ACC112 (cell line): ENCODE data around the gene POPDC2.

ENCODE experiments used
- H2AFZ ChIP-seq: fragments of 200-600 bp; sonication (generic); one replicate; pipeline ENCODE4 v1.6.0; 2017; ENCODE audit warnings: antibody characterized with exemption, low read length; ENCODE audit not compliant: unreplicated experiment
- H3K27ac ChIP-seq: fragments of 200-600 bp; sonication (generic); 2 replicates; pipeline ENCODE4 v1.5.1; 2014; ENCODE audit warnings: low read depth, mild to moderate bottlenecking, antibody characterized with exemption, low read length, moderate library complexity
- H3K27me3 ChIP-seq: fragments of 200-600 bp; sonication (generic); 2 replicates; pipeline ENCODE4 v1.6.1; 2014; ENCODE audit warnings: mild to moderate bottlenecking, antibody characterized with exemption, low read length, moderate library complexity, mixed read lengths; ENCODE audit not compliant: insufficient read depth
- H3K36me3 ChIP-seq: fragments of 200-600 bp; sonication (generic); 2 replicates; pipeline ENCODE4 v1.6.1; 2016; ENCODE audit warnings: mild to moderate bottlenecking, antibody characterized with exemption, low read length, moderate library complexity, mixed read lengths; ENCODE audit not compliant: insufficient read depth
- H3K4me1 ChIP-seq: fragments of 200-600 bp; sonication (generic); one replicate; pipeline ENCODE4 v1.6.1; 2016; ENCODE audit warnings: low read length, mixed read lengths; ENCODE audit not compliant: insufficient read depth, unreplicated experiment, control insufficient read depth
- H3K4me3 ChIP-seq: fragments of 200-600 bp; sonication (generic); 2 replicates; pipeline ENCODE4 v1.5.1; 2014; ENCODE audit warnings: mild to moderate bottlenecking, low read depth, low read length
- H3K79me2 ChIP-seq: fragments of 200-600 bp; sonication (generic); one replicate; pipeline ENCODE4 v1.6.0; 2016; ENCODE audit warnings: low read length; ENCODE audit not compliant: control insufficient read depth, unreplicated experiment, insufficient read depth

The POPDC2 gene, protein sequence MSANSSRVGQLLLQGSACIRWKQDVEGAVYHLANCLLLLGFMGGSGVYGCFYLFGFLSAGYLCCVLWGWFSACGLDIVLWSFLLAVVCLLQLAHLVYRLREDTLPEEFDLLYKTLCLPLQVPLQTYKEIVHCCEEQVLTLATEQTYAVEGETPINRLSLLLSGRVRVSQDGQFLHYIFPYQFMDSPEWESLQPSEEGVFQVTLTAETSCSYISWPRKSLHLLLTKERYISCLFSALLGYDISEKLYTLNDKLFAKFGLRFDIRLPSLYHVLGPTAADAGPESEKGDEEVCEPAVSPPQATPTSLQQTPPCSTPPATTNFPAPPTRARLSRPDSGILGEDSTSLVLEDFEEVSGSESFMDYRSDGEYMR

DNA sequence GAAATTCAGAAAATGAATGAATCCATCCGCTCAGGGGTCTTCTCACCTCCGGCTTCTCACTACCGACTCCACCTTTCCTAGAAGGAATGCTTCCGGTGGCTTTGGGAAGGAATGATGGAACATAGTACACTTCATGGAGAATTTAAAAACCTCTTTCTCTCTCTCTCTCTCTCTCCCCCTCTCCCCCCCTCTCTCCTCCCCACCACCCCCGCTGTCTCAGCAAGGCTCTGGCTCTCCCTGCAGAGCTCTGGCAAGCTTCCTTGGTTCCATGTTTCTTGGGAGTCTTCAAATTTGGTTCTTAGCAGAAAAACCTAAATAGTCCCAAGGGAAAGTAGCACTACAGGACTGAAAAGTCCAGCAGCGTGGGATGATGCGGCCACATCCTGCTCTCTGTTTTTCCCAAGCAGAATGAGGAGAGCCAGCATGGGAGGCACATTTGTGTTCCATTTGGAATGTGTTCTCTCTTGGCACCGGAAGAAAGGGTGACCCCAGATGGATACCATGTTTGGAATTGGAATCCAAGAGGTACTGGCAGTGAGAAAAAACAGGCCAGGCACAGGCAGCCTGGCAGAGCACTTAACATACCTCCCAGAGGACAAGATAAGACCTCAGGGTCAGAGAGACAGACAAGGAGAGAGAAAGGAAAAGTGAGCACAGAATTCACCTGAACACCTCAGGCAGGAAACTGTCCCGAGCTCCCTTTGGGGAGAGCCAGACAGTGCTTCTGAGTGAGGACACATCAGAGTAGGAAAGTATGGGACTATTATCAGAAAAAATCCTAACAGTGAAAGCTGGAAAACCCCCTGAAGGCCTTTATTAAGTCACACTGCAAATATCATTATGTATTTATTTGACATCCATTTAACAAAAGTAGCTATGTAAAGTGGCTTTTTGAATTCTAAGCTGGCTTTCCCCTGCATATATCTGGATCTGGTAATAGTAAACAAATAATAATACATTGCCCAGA, at the start of gene POPDC2:
Gene POPDC2, minus strand, starts transcription at position 116 of the 967 bp plus-strand sequence. CDS start 166 bp downstream, outside the sequence.
- Histone ChIP-seq H3K27ac (no peak within 1 kb of the TSS), H3K36me3 (no peaks in the 10 kb centered on the region), H3K79me2 (no peaks in the 10 kb centered on the region), H2AFZ (no peak within 1 kb of the TSS), H3K27me3 (no peaks in the 10 kb centered on the region), H3K4me3 (no peak within 1 kb of the TSS), H3K4me1 (peaks cover 33% of the 10 kb centered on the region)

DNA sequence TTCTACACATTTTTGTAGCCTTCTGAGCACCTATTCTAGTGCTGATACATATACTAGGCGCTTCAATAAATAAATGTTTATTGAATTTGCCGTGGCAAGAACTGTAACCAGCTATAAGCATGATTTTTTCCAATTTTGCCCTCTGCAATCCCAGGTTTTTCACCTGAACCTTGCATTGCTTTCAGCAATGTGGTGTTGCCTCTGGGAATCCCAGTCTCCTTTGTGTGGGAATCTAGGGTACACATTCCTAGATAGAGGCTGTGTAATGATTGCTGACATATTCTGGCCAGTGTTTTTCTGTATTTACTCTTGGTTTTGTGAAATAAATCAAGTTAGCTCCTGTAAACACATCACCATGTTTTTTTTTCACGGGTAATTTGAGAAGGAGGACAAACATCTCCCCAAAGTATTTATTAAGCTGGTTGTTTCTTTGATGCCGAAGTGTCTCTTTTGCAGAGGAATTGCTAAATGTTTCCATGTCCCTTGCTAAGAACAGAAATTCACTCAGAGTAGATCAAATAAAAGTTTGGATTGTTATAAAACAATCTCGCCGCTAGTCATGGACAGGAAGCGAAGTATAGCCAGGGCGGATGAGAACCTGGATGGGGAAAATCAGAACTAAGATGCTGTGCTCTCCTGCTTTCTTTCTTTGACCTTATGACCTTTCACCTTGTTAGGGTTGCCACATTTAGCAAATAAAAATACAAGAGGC, 43.6 kb upstream of the POPDC2 start:
- Histone ChIP-seq H2AFZ (peak overlapping the region; percentile 93), H3K4me1 (peaks cover 10% of the 10 kb centered on the region), H3K27ac (no peak overlapping the region), H3K36me3 (no peaks in the 10 kb centered on the region), H3K79me2 (no peaks in the 10 kb centered on the region), H3K4me3 (no peak overlapping the region; the same call in 1 of the 2 replicates), H3K27me3 (peaks cover 4% of the 10 kb centered on the region; the same call in 1 of the 2 replicates)

DNA sequence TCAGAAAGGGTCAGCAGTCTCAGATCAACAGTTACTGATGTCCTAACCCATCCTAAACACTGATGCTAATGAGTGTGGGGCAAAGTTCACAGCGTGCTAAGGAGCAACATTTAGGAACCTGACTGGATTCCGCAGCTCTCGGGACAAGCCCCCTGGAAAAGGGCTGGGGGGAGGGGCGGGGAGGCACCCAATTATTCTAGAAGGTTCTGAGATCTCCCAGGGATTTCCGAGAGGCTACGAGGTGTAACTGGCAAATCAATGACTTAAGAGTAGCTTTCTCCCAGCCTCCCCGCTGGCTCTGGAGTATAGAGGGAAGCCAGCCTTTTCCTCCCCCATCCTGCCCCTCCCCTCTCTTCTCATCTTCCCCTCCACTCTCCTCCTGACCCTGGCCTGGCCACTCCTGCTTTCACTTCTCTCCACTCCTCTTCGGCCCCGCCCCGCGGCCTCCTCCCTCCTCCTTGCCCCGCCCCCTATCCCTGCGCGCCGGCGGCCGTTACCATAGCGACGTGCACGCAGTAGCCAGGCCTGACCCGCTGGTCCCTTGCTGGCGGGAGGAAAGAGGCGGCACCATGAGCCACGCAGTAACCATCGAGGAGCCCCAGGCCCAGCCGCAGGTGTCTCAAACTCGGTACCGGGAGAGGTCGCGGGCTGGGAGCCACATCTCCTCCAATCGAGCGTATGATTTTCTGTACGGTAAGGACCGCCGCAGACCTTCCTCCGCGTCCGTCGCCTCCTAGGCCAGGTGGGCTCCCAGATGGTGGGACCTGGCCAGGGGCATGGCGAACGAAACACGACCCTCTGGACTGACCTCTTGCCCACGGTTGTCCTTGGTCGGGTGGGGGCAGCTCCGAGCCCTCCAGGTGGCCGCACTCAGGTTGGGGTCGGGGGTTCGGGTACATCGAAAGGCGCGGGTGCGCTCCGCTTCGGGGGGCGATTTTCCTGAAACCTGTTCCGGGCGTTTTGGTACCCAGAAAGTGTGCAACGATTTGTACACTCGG, 42.4 kb upstream of the POPDC2 start, which contains the start of gene CFAP91:
Gene CFAP91, plus strand, starts transcription at position 493 of the 998 bp plus-strand sequence. Its CDS starts 77 bp downstream, at position 570.
- Histone ChIP-seq H2AFZ (peak within 1 kb of the TSS; percentile 94), H3K79me2 (no peaks in the 10 kb centered on the region), H3K27me3 (peaks cover 4% of the 10 kb centered on the region; the same call in 1 of the 2 replicates), H3K36me3 (no peaks in the 10 kb centered on the region), H3K4me1 (peaks cover 10% of the 10 kb centered on the region), H3K4me3 (peak within 1 kb of the TSS; percentile 80), H3K27ac (no peak within 1 kb of the TSS)

DNA sequence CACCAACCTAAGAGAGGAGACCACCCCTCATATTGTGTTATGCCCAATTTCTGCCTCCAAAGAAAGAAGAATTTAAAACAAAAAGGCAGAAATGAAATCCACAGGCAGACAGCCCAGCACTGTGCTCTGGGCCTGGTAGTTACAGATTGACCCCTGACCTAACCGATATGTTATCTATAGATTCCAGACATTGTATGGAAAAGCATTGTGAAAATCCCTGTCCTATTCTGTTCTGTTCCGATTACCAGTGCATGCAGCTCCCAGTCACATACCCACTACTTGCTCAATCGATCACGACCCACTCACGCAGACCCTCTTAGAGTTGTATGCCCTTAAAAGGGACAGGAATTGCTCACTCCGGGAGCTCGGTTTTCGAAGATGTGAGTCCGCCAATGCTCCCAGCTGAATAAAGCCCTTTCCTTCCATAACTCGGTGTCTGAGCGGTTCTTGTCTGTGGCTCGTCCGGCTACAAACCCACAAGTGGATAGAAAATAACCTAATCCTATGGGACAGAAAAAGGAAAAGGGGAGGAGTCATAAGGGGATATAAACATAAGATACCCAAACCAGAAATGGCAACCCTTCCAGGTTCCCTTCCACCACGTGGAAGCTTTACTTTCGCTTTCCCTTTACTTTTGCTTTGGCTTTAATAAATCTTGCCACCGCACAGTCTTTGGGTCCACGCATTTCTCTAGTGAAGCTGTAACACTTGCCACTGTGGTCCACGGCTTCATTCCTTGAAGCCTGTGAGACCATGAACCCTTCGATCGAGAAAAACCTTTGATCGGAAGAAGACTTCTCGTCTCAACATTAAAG, 40.7 kb upstream of the POPDC2 start:
- no peak overlapping the region for H3K27ac ChIP-seq
- peaks cover 10% of the 10 kb centered on the region for H3K4me1 ChIP-seq
- no peaks in the 10 kb centered on the region for H3K79me2 ChIP-seq
- peak overlapping the region; percentile 54 for H2AFZ ChIP-seq
- no peak overlapping the region for H3K4me3 ChIP-seq
- peaks cover 4% of the 10 kb centered on the region; the same call in 1 of the 2 replicates for H3K27me3 ChIP-seq
- H3K36me3 ChIP-seq = no peaks in the 10 kb centered on the region

DNA sequence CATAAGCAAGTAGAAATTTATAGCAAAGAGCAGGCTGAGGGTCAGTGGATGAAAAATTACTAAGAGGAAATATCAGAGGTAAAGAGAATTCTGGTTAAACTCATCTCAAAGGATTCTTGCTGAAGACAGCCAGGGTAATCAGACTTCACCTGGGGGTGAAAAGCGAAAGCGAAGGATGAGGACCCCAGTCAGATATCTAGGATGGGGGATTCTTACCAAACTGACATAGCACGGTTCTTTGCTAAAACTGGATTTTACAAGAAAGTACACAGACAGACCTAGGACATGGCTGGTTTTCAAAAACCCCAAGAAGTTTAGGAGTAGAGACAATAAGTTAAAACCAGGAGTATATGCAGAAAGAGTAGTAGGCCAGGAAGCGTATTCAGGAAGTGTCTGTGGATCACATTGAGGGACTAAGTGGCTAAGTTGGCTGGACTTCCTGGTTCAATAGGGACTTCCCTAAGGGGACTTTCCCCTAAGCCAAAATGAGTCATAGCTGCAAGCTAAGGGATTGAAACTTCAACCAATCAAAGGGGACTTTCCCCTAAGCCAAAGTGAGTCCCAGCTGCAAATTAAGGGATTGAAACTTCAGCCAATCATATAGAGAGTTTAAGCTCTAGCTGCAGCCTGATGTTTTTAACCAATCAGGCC, 40.0 kb upstream of the POPDC2 start:
- H3K79me2 ChIP-seq = no peaks in the 10 kb centered on the region
- peaks cover 10% of the 10 kb centered on the region for H3K4me1 ChIP-seq
- H3K27ac ChIP-seq = peak overlapping the region; percentile 35; the same call in 1 of the 2 replicates
- H3K27me3 ChIP-seq = peaks cover 4% of the 10 kb centered on the region; the same call in 1 of the 2 replicates
- no peaks in the 10 kb centered on the region for H3K36me3 ChIP-seq
- no peak overlapping the region for H3K4me3 ChIP-seq
- H2AFZ ChIP-seq = peak overlapping the region; percentile 57

DNA sequence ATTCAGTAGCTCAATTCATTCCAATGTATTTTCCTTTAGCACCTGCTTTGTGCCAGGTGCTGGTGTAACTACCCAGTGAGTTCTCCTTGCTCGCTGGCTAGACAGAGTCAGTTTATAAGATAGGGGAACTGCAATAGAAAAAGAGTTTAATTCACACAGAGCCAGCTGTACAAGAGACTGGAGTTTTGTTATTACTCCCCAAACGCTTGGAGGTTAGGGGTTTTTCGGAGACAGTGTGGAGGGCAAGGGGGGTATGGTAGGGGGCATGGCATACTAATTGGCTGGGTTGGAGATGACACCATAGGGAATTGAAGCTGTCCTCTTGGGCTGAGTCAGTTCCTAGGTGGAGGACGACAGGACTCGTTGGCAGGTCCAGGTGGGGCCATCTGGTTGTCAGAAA, 37.0 kb upstream of the POPDC2 start:
- H3K4me1 ChIP-seq = peaks cover 7% of the 10 kb centered on the region
- no peaks in the 10 kb centered on the region for H3K36me3 ChIP-seq
- no peaks in the 10 kb centered on the region for H3K79me2 ChIP-seq
- no peak overlapping the region for H3K4me3 ChIP-seq
- peaks cover 4% of the 10 kb centered on the region; the same call in 1 of the 2 replicates for H3K27me3 ChIP-seq
- H3K27ac ChIP-seq = no peak overlapping the region
- H2AFZ ChIP-seq = no peak overlapping the region

DNA sequence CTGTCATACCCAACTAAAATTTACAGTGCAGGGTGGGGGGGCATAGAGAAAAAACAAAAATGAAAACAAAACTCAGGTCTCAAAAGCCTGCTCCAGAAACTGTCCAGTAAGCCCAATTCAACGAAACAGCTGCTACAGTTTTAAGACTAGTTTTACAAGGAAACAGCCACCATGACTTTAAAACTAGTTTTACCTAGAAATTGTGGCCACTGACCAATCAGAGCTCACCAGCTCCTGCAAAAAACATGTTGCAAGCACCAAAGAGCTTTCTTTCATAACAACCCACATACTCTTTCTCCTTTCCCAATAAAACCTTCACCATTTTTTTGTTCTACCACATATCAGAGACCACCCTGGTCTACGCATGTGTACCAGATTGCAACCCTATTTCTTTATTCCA, 35.1 kb upstream of the POPDC2 start:
- Histone ChIP-seq H3K27ac (no peak overlapping the region), H3K27me3 (peaks cover 4% of the 10 kb centered on the region; the same call in 1 of the 2 replicates), H3K79me2 (no peaks in the 10 kb centered on the region), H2AFZ (no peak overlapping the region), H3K4me1 (no peaks in the 10 kb centered on the region), H3K4me3 (no peak overlapping the region), H3K36me3 (no peaks in the 10 kb centered on the region)

DNA sequence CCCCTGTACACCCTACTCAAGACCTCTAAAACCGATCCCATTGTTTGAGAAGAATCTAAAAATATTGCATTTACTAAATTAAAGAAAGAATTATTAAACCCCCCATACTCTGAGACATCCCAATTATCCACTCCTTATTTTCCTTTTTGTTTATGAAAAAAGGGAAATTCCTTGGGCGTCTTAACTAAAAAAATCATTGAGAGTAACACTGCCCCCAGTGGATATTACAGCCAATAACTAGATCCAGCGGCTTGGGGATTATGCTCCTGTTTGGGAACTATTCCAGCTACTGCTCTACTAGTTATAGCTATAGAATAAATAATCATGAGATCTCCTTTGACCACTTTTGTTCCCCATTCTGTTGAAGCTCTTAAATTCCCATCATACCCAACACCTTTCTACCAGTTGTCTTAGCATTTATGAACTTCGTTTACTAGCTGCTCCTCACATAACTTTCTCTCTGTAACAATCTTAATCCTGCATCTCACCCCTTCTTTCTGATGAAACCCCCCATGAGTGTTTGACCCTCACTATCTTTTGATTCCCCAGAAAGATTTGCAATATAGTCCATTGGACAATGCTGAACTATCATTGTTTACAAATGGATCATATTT, 29.8 kb upstream of the POPDC2 start:
- H3K4me3 ChIP-seq = no peak overlapping the region
- no peaks in the 10 kb centered on the region for H3K4me1 ChIP-seq
- no peaks in the 10 kb centered on the region for H3K79me2 ChIP-seq
- no peak overlapping the region for H3K27ac ChIP-seq
- H3K27me3 ChIP-seq = peaks cover 4% of the 10 kb centered on the region; the same call in 1 of the 2 replicates
- no peak overlapping the region for H2AFZ ChIP-seq
- no peaks in the 10 kb centered on the region for H3K36me3 ChIP-seq
